ENCODE data around the gene GARRE1.

The GARRE1 gene

GRCh38 chr19:34282611-34283519, 28.5 kb downstream of the GARRE1 start:
- TF ChIP-seq CTCF (IDR thresholded peaks at IDR 0.05; ENCODE audit: low read depth, low read length, missing control alignments): no peak
- no peak overlapping the region for H3K4me3 ChIP-seq (replicated peaks; ENCODE audit: low read depth, low read length)
- no peak for DNase-seq (ENCODE audit: extremely low read depth, low read depth)

- no peak overlapping the region for H3K4me3 ChIP-seq (replicated peaks; ENCODE audit: low read depth, low read length)
- no peak for TF ChIP-seq CTCF (IDR thresholded peaks at IDR 0.05; ENCODE audit: low read depth, low read length, missing control alignments)
- DNase-seq (ENCODE audit: extremely low read depth, low read depth): no peak
Observed at GRCh38 chr19:34284505-34284904, 30.2 kb downstream of the GARRE1 start.

- DNase-seq (ENCODE audit: extremely low read depth, low read depth): no peak
- TF ChIP-seq CTCF (IDR thresholded peaks at IDR 0.05; ENCODE audit: low read depth, low read length, missing control alignments): no peak
- H3K4me3 ChIP-seq (replicated peaks; ENCODE audit: low read depth, low read length): no peak overlapping the region
Observed at GRCh38 chr19:34287662-34288140, 33.3 kb downstream of the GARRE1 start.

GRCh38 chr19:34288381-34288780, 34.0 kb downstream of the GARRE1 start:
- no peak overlapping the region for H3K4me3 ChIP-seq (replicated peaks; ENCODE audit: low read depth, low read length)
- TF ChIP-seq CTCF (IDR thresholded peaks at IDR 0.05; ENCODE audit: low read depth, low read length, missing control alignments): no peak
- no peak for DNase-seq (ENCODE audit: extremely low read depth, low read depth)

- TF ChIP-seq CTCF (IDR thresholded peaks at IDR 0.05; ENCODE audit: low read depth, low read length, missing control alignments): no peak
- no peak for DNase-seq (ENCODE audit: extremely low read depth, low read depth)
- H3K4me3 ChIP-seq (replicated peaks; ENCODE audit: low read depth, low read length): no peak overlapping the region
Observed at GRCh38 chr19:34291235-34291634, 36.9 kb downstream of the GARRE1 start.

GRCh38 chr19:34295103-34295502, 40.7 kb downstream of the GARRE1 start:
- no peak overlapping the region for H3K4me3 ChIP-seq (replicated peaks; ENCODE audit: low read depth, low read length)
- TF ChIP-seq CTCF (IDR thresholded peaks at IDR 0.05; ENCODE audit: low read depth, low read length, missing control alignments): no peak

More at GRCh38 chr19:34295103-34295502, 40.7 kb downstream of the GARRE1 start:
- DNase-seq (ENCODE audit: extremely low read depth, low read depth): no peak

All from HFF-Myc (cell line).